A673 (cell line): ENCODE results near the gene TTC7B.

Source experiments
- CTCF ChIP-seq: fragments of 300-800, 200-600 bp; sonication (generic); conservative IDR thresholded peaks from 2 replicates; pipeline ENCODE4 v1.5.1; 2017; ENCODE audit warnings: low read depth, mild to moderate bottlenecking, antibody characterized with exemption, low read length, moderate library complexity, mixed read lengths
- EZH2 ChIP-seq: fragments of 200-600 bp; sonication (generic); IDR thresholded peaks from 2 replicates; pipeline ENCODE4 v1.6.1; 2017; ENCODE audit warnings: borderline replicate concordance, low read depth, mild to moderate bottlenecking, mixed read lengths, antibody characterized with exemption, low read length; ENCODE audit not compliant: poor library complexity, severe bottlenecking

GRCh38 chr14:90758028-90758889, 58.0 kb downstream of the TTC7B start:
- TF ChIP-seq CTCF (peak; percentile 80), EZH2 (no peak)
